ENCODE data around the gene TECPR1. TPM values are rescaled to one million over a fixed set of nuclear protein-coding genes. Genes with fewer than 3 reads are reported as not detected.

TECPR1 gene
- total and polyA plus RNA-seq, 2 of the 8 experiments (the other 6 are each of a cell fraction or from before 2014, with no cell fraction given): 1.3 to 11.1 TPM

GRCh38 chr7:98248156-98248555, 3.9 kb downstream of the TECPR1 start:
- Histone ChIP-seq H4K91ac (replicated peaks; ENCODE audit: insufficient read length, low read length) (no peak overlapping the region), H3K27me3 (replicated peaks in 1 of 4; ENCODE audit: control insufficient read depth in 3 of 4, extremely low read depth in 1 of 4, insufficient read depth in 3 of 4, low read length in 3 of 4) (no peaks in the 10 kb centered on the region; a peak in 1 of 7 replicates), H2BK12ac (ENCODE audit: low read depth, low read length) (no peak overlapping the region), H4K20me1 (replicated peaks in 1 of 2; ENCODE audit: control insufficient read depth in 1 of 2, insufficient read depth in 2 of 2, low read length in 2 of 2) (no peaks in the 10 kb centered on the region), H3K79me2 (ENCODE audit: control insufficient read depth in 1 of 2, insufficient read depth in 2 of 2, low read length in 2 of 2) (peaks cover 0 to 5% of the 10 kb centered on the region in 2 experiments; a peak in 1 of 4 replicates), H3K4me3 (ENCODE audit: extremely low read depth in 1 of 4, insufficient read depth in 2 of 4, low read depth in 3 of 4, low read length in 4 of 4) (no peak overlapping the region), H4K8ac (ENCODE audit: extremely low read depth, insufficient read depth, low read length) (no peak overlapping the region), H3K23me2 (ENCODE audit: low read depth, low read length) (peaks cover 6% of the 10 kb centered on the region), H3K9me3 (ENCODE audit: insufficient read depth in 2 of 2, low read depth in 1 of 2, low read length in 1 of 2) (no peaks in the 10 kb centered on the region), H3K23ac (ENCODE audit: insufficient read length) (no peak overlapping the region), H2BK20ac (ENCODE audit: low read length) (no peak overlapping the region), H2AK5ac (ENCODE audit: low read depth, low read length) (no peak overlapping the region), H3K14ac (ENCODE audit: insufficient read length) (no peak overlapping the region), H3K79me1 (ENCODE audit: low read depth, low read length) (no peaks in the 10 kb centered on the region; the same call in 1 of the 2 replicates), H3K18ac (ENCODE audit: extremely low read depth, low read length) (no peak overlapping the region), H2BK5ac (ENCODE audit: low read depth, low read length) (no peak overlapping the region), H2BK15ac (ENCODE audit: low read length) (no peak overlapping the region), H3K9ac (replicated peaks in 1 of 4; ENCODE audit: extremely low read depth in 1 of 4, low read depth in 3 of 4, low read length in 3 of 4) (no peak overlapping the region), H3K4ac (replicated peaks; ENCODE audit: insufficient read length, low read depth, low read length) (no peak overlapping the region), H2BK120ac (replicated peaks; ENCODE audit: low read depth, low read length) (no peak overlapping the region), H3K36me3 (ENCODE audit: control insufficient read depth in 2 of 4, insufficient read depth in 4 of 4, low read length in 3 of 4) (no peaks in the 10 kb centered on the region), H3K27ac (ENCODE audit: low read depth, low read length) (no peak overlapping the region), H3K4me2 (ENCODE audit: insufficient read depth in 1 of 2, low read depth in 2 of 2, low read length in 2 of 2) (no peak overlapping the region), H3K4me1 (replicated peaks in 1 of 4; ENCODE audit: control insufficient read depth in 3 of 4, insufficient read depth in 4 of 4, low read length in 3 of 4) (peaks cover 0 to 14% (median 3%) of the 10 kb centered on the region in 4 experiments; a peak in 4 of 7 replicates), H4K5ac (ENCODE audit: insufficient read length, low read depth, low read length) (no peak overlapping the region), H3K56ac (replicated peaks; ENCODE audit: insufficient read length, low read depth, low read length) (no peak overlapping the region), H2AFZ (ENCODE audit: low read length) (no peak overlapping the region)
- no peak for FAIRE-seq
- TF ChIP-seq SP2 (IDR thresholded peaks at IDR 0.05; ENCODE audit: low read length) (no peak), GTF2F1 (IDR thresholded peaks at IDR 0.05; ENCODE audit: borderline replicate concordance, low read depth, low read length) (no peak), JUND (IDR thresholded peaks at IDR 0.05; ENCODE audit: low read length) (no peak), CHD2 (IDR thresholded peaks at IDR 0.05; ENCODE audit: low read length) (no peak), CEBPB (IDR thresholded peaks at IDR 0.05; ENCODE audit: low read depth, low read length) (no peak), SIN3A (conservative IDR thresholded peaks at IDR 0.05 in 1 of 2, IDR thresholded peaks at IDR 0.05 in 1 of 2; ENCODE audit: low read depth in 1 of 2, low read length in 2 of 2) (no peak), CREB1 (IDR thresholded peaks at IDR 0.05) (no peak)
- ChIA-PET CTCF (ENCODE audit: partially characterized antibody) (no interaction called here), POLR2A (ENCODE audit: partially characterized antibody) (no interaction called here)
- 96% methylated on average over 11 of the region's 12 CpGs; no CpG with 5 or more reads in 1 of the 2 experiments for WGBS, 2 experiments (ENCODE audit: extremely low coverage in 1 of 2, insufficient coverage in 1 of 2, insufficient read length in 1 of 2, insufficient replicate concordance in 2 of 2, low coverage in 1 of 2, low lambda C conversion rate in 2 of 2, missing lambda C conversion rate in 1 of 2)
- no peak for DNase-seq (ENCODE audit: low read depth in 1 of 2, low spot score in 2 of 2)
